PFSK-1 (cell line): Measurements from ENCODE around the gene CASD1.

Experiments
- FOXP2 ChIP-seq: optimal IDR thresholded peaks from 2 replicates; pipeline ENCODE3; 2011; ENCODE audit warnings: borderline replicate concordance, control low read depth, inconsistent platforms; ENCODE audit not compliant: insufficient read depth; ENCODE audit errors: extremely low read length, extremely low read depth
- POLR2AphosphoS5 ChIP-seq: IDR thresholded peaks from 2 replicates; pipeline ENCODE4 v1.6.1; 2012; ENCODE audit warnings: low read depth, mild to moderate bottlenecking, control low read depth, low read length, moderate library complexity
- REST ChIP-seq, 2 experiments: IDR thresholded peaks; 2 replicates each; pipeline versions ENCODE4 v1.6.1 to v1.8.0; 2011 to 2012; ENCODE audit warnings: low read depth in 2 of 2, low read length in 2 of 2, control low read depth in 1 of 2, inconsistent platforms in 1 of 2, mild to moderate bottlenecking in 1 of 2, moderate library complexity in 1 of 2; ENCODE audit not compliant: insufficient read depth in 1 of 2
- SIN3A ChIP-seq: IDR thresholded peaks from 2 replicates; pipeline ENCODE4 v1.6.1; 2012; ENCODE audit warnings: mild to moderate bottlenecking, low read length, moderate library complexity, borderline replicate concordance; ENCODE audit not compliant: insufficient read depth
- TAF1 ChIP-seq: IDR thresholded peaks from 2 replicates; pipeline ENCODE4 v1.6.1; 2012; ENCODE audit warnings: low read length, control low read depth, borderline replicate concordance; ENCODE audit not compliant: insufficient read depth

GRCh38 chr7:94478648-94479214 lies 30.9 kb upstream of the CASD1 start:
- TF ChIP-seq TAF1, result no peak
- TF ChIP-seq REST (IDR thresholded peaks at IDR 0.05; ENCODE audit: insufficient read depth in 1 of 2, low read depth in 2 of 2, low read length in 2 of 2), result no peak
- no peak for TF ChIP-seq POLR2AphosphoS5
- no peak for TF ChIP-seq SIN3A
- no peak for TF ChIP-seq FOXP2
